Neural progenitor cell (in vitro differentiated cells): ENCODE data around the gene NTHL1. TPM values are rescaled to one million over a fixed set of nuclear protein-coding genes. Genes with fewer than 3 reads are reported as not detected.

Experiments
- DNase-seq: peaks from one replicate; pipeline ENCODE4 v3.0.0-alpha.2; 2016; ENCODE audit warnings: low spot score
- H2AFZ ChIP-seq: fragments of 200-600 bp; sonication (generic); replicated peaks from 2 replicates; pipeline ENCODE4 v1.6.1; 2016; ENCODE audit warnings: antibody characterized with exemption
- H3F3A ChIP-seq: fragments of 200-600 bp; sonication (generic); 2 replicates; pipeline ENCODE4 v1.6.1; 2016; ENCODE audit warnings: antibody characterized with exemption, low read depth
- H3K27ac ChIP-seq: fragments of 200-600 bp; sonication (generic); 2 replicates; pipeline ENCODE4 v1.5.1; 2016; ENCODE audit warnings: mild to moderate bottlenecking
- H3K27me3 ChIP-seq: fragments of 200-600 bp; sonication (generic); 2 replicates; pipeline ENCODE4 v1.6.1; 2016; ENCODE audit warnings: mild to moderate bottlenecking, moderate library complexity
- H3K36me3 ChIP-seq: fragments of 200-600 bp; sonication (generic); 2 replicates; pipeline ENCODE4 v1.5.1; 2016
- H3K4me1 ChIP-seq: fragments of 200-600 bp; sonication (generic); 2 replicates; pipeline ENCODE4 v1.6.1; 2016; ENCODE audit warnings: mixed run types
- H3K4me2 ChIP-seq: fragments of 200-600 bp; sonication (generic); 2 replicates; pipeline ENCODE4 v1.6.1; 2016
- H3K4me3 ChIP-seq: fragments of 200-600 bp; sonication (generic); 2 replicates; pipeline ENCODE4 v1.5.1; 2016
- H3K79me2 ChIP-seq: fragments of 200-600 bp; sonication (generic); 2 replicates; pipeline ENCODE4 v1.6.1; 2016; ENCODE audit warnings: low read depth
- H3K9ac ChIP-seq: fragments of 200-600 bp; sonication (generic); 2 replicates; pipeline ENCODE4 v1.6.1; 2016
- H3K9me3 ChIP-seq: fragments of 200-600 bp; sonication (generic); 2 replicates; pipeline ENCODE4 v1.5.1; 2016; ENCODE audit warnings: low read depth
- H4K20me1 ChIP-seq: fragments of 200-600 bp; sonication (generic); 2 replicates; pipeline ENCODE4 v1.6.1; 2016; ENCODE audit warnings: low read depth
- H3K27ac Mint-ChIP-seq: 3 replicates; pipeline ENCODE4 v1.8.0; 2021; ENCODE audit warnings: mixed read lengths
- H3K27me3 Mint-ChIP-seq: 2 replicates; pipeline ENCODE4 v1.8.0; 2022; ENCODE audit warnings: low read depth, mild to moderate bottlenecking, inconsistent platforms, moderate library complexity, mixed read lengths; ENCODE audit not compliant: insufficient read depth
- H3K36me3 Mint-ChIP-seq: 3 replicates; pipeline ENCODE4 v1.8.0; 2021; ENCODE audit warnings: mixed read lengths
- H3K4me1 Mint-ChIP-seq: 3 replicates; pipeline ENCODE4 v1.8.0; 2021; ENCODE audit warnings: mixed read lengths
- H3K4me3 Mint-ChIP-seq: 3 replicates; pipeline ENCODE4 v1.8.0; 2021; ENCODE audit warnings: mild to moderate bottlenecking, moderate library complexity, mixed read lengths
- H3K9me3 Mint-ChIP-seq: 3 replicates; pipeline ENCODE4 v1.8.0; 2020; ENCODE audit warnings: mixed read lengths
- CTCF ChIP-seq: fragments of 200-600 bp; sonication (generic); IDR thresholded peaks from 2 replicates; pipeline ENCODE4 v1.5.1; 2017; ENCODE audit warnings: antibody characterized with exemption, mild to moderate bottlenecking
- EZH2 ChIP-seq: fragments of 200-600 bp; sonication (generic); IDR thresholded peaks from 2 replicates; pipeline ENCODE4 v1.6.1; 2017; ENCODE audit warnings: antibody characterized with exemption, mild to moderate bottlenecking, moderate library complexity
- EZH2phosphoT487 ChIP-seq: fragments of 200-600 bp; sonication (generic); IDR thresholded peaks from 2 replicates; pipeline ENCODE4 v1.6.1; 2017; ENCODE audit warnings: antibody characterized with exemption
- total RNA-seq: library from RNA; depleted of rRNA; stranded (reverse); fragments of >200 nt; gene quantifications from 2 replicates; pipeline ENCODE4 v1.2.3, GENCODE V29; 2015; ENCODE audit warnings: low replicate concordance

Gene NTHL1
- total RNA-seq, 1 donor from 2014 or later, result 26.3 TPM

GRCh38 chr16:2028620-2029220, 18.9 kb downstream of the NTHL1 start:
- Histone ChIP-seq H3K4me2 (no peak overlapping the region), H3K9ac (no peak overlapping the region), H4K20me1 (peaks cover 5% of the 10 kb centered on the region), H3K4me3 (no peak overlapping the region), H3K9me3 (no peaks in the 10 kb centered on the region), H3K79me2 (no peaks in the 10 kb centered on the region), H3K4me1 (peaks cover 6% of the 10 kb centered on the region), H3K36me3 (no peaks in the 10 kb centered on the region), H3F3A (peaks cover 13% of the 10 kb centered on the region), H2AFZ (no peak overlapping the region), H3K27ac (no peak overlapping the region), H3K27me3 (peaks cover 51% of the 10 kb centered on the region)
- H3K27ac Mint-ChIP-seq, result peak overlapping the region; percentile 42
- no peak for DNase-seq
- TF ChIP-seq EZH2phosphoT487 (no peak), EZH2 (no peak), CTCF (no peak)
- no peak overlapping the region for H3K4me3 Mint-ChIP-seq
- H3K36me3 Mint-ChIP-seq, result no peaks in the 10 kb centered on the region
- H3K9me3 Mint-ChIP-seq, result no peaks in the 10 kb centered on the region
- H3K27me3 Mint-ChIP-seq, result peaks cover 11% of the 10 kb centered on the region
- H3K4me1 Mint-ChIP-seq, result peaks cover 14% of the 10 kb centered on the region

GRCh38 chr16:2028146-2028545, 19.5 kb downstream of the NTHL1 start:
- Histone ChIP-seq H3F3A (peaks cover 13% of the 10 kb centered on the region), H3K79me2 (no peaks in the 10 kb centered on the region), H4K20me1 (peaks cover 5% of the 10 kb centered on the region), H3K36me3 (no peaks in the 10 kb centered on the region), H3K27ac (no peak overlapping the region), H3K9me3 (no peaks in the 10 kb centered on the region), H3K4me3 (no peak overlapping the region), H3K9ac (no peak overlapping the region), H3K27me3 (peaks cover 55% of the 10 kb centered on the region), H3K4me1 (peaks cover 6% of the 10 kb centered on the region), H3K4me2 (no peak overlapping the region), H2AFZ (no peak overlapping the region)
- Mint-ChIP-seq H3K4me3 (peak overlapping the region; percentile 67), H3K27me3 (peaks cover 13% of the 10 kb centered on the region), H3K36me3 (no peaks in the 10 kb centered on the region), H3K9me3 (no peaks in the 10 kb centered on the region), H3K4me1 (peaks cover 16% of the 10 kb centered on the region), H3K27ac (no peak overlapping the region)
- no peak for TF ChIP-seq EZH2phosphoT487
- no peak for TF ChIP-seq CTCF
- no peak for TF ChIP-seq EZH2
- no peak for DNase-seq

GRCh38 chr16:2027024-2028010, 20.3 kb downstream of the NTHL1 start:
- Histone ChIP-seq H3K27me3 (peaks cover 62% of the 10 kb centered on the region), H3K36me3 (no peaks in the 10 kb centered on the region), H3K4me2 (peak overlapping the region; percentile 98), H2AFZ (peak overlapping the region; percentile 50), H3K9me3 (no peaks in the 10 kb centered on the region), H3K79me2 (no peaks in the 10 kb centered on the region), H3K4me3 (peak overlapping the region; percentile 75), H3K4me1 (peaks cover 10% of the 10 kb centered on the region), H3K9ac (no peak overlapping the region), H3K27ac (no peak overlapping the region), H3F3A (peaks cover 13% of the 10 kb centered on the region), H4K20me1 (peaks cover 5% of the 10 kb centered on the region)
- H3K36me3 Mint-ChIP-seq, result no peaks in the 10 kb centered on the region
- H3K4me3 Mint-ChIP-seq, result peak overlapping the region; percentile 89
- TF ChIP-seq EZH2phosphoT487 (peak; percentile 50), EZH2 (peak; percentile 77), CTCF (no peak)
- peak overlapping the region; percentile 37 for H3K27ac Mint-ChIP-seq
- peak; percentile 48 for DNase-seq
- peaks cover 18% of the 10 kb centered on the region for H3K27me3 Mint-ChIP-seq
- H3K4me1 Mint-ChIP-seq, result peaks cover 20% of the 10 kb centered on the region
- H3K9me3 Mint-ChIP-seq, result no peaks in the 10 kb centered on the region
